Nephron progenitor cell (in vitro differentiated cells): ENCODE data around the gene APOL5.
A peak's percentile ranks its signal among the peaks of the same experiment; 100 is the strongest.
"Not testable (repeated sequence)": the region's sequence is repeated elsewhere in the genome, so short reads cannot be mapped to it uniquely, and the experiment has no call there.

ENCODE experiments used
- DNase-seq: peaks from one replicate; pipeline ENCODE4 v3.0.0; 2021
- H3K27ac Mint-ChIP-seq: 2 replicates; pipeline ENCODE4 v1.8.0; 2021; ENCODE audit warnings: mild to moderate bottlenecking, moderate library complexity, mixed read lengths
- H3K27me3 Mint-ChIP-seq: 2 replicates; pipeline ENCODE4 v1.8.0; 2021; ENCODE audit warnings: mild to moderate bottlenecking, low read depth, mixed read lengths; ENCODE audit not compliant: poor library complexity
- H3K36me3 Mint-ChIP-seq: 2 replicates; pipeline ENCODE4 v1.8.0; 2021; ENCODE audit warnings: low read depth, mixed read lengths
- H3K4me1 Mint-ChIP-seq: 2 replicates; pipeline ENCODE4 v1.8.0; 2021; ENCODE audit warnings: mixed read lengths
- H3K4me3 Mint-ChIP-seq: 2 replicates; pipeline ENCODE4 v1.8.0; 2021; ENCODE audit warnings: mild to moderate bottlenecking, moderate library complexity, mixed read lengths
- H3K9me3 Mint-ChIP-seq: 2 replicates; pipeline ENCODE4 v1.8.0; 2021; ENCODE audit warnings: mild to moderate bottlenecking, moderate library complexity, mixed read lengths
- CTCF ChIP-seq: fragments of 200-600 bp; sonication (generic); IDR thresholded peaks from 2 replicates; pipeline ENCODE4 v1.5.0; 2021; ENCODE audit warnings: antibody characterized with exemption

APOL5 gene

DNA sequence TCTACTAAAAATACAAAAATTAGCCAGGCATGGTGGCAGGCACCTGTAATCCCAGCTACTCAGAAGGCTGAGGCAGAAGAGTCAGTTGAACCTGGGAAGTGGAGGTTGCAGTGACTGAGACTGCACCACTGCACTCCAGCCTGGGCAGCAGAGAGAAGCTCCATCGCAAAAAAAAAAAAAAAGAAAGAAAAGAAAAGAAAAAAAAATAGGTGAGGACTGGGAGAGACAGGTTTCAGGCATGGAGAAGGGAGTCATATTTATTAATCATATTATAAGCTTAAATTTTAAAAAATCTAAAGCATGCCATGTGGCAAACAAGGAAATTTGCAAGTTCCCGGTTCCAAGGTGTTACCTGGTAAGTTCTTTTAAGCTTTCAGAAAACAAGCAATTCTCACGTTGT, at the start of gene APOL5:
Gene APOL5, plus strand, starts transcription at position 301 of the 400 bp plus-strand sequence. Its CDS starts 0 bp downstream, at position 301.
- no peak within 1 kb of the TSS for H3K4me3 Mint-ChIP-seq
- peaks cover 19% of the 10 kb centered on the region for H3K27me3 Mint-ChIP-seq
- H3K4me1 Mint-ChIP-seq = no peaks in the 10 kb centered on the region
- H3K36me3 Mint-ChIP-seq = no peaks in the 10 kb centered on the region
- H3K27ac Mint-ChIP-seq = no peak within 1 kb of the TSS
- no peak for DNase-seq
- peaks cover 31% of the 10 kb centered on the region for H3K9me3 Mint-ChIP-seq
- TF ChIP-seq CTCF = no peak

DNA sequence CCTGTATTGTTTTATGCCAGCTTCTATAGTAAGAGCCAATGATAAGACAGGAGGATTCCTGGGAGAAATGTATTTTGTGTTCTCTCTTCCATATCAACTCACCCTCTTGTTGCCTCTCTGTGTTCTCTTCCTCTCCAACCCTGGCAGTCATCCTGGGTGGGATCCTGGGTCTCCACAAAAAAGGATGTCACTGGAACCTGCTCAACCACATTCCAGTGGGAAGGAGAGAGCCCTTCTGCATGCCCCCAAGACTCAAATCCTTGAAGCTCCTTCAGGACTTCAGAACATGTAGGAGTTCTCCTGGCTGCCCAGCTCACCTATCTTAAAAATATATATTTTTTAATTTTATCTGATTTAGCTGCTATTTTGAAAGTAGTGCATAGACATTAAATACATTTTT, 43.3 kb upstream of the APOL5 start:
- no peak for DNase-seq
- Mint-ChIP-seq H3K9me3 (peaks cover 50% of the 10 kb centered on the region), H3K4me3 (no peak overlapping the region), H3K36me3 (no peaks in the 10 kb centered on the region), H3K27me3 (peaks cover 6% of the 10 kb centered on the region), H3K27ac (no peak overlapping the region), H3K4me1 (peaks cover 12% of the 10 kb centered on the region)
- TF ChIP-seq CTCF = no peak

- not testable (repeated sequence) for DNase-seq
Measured at GRCh38 chr22:35676065-35676464, 41.6 kb upstream of the APOL5 start.

GRCh38 chr22:35677460-35678187, 40.0 kb upstream of the APOL5 start:
- H3K36me3 Mint-ChIP-seq = no peaks in the 10 kb centered on the region
- H3K27me3 Mint-ChIP-seq = peaks cover 6% of the 10 kb centered on the region
- no peak for DNase-seq
- H3K27ac Mint-ChIP-seq = no peak overlapping the region
- H3K9me3 Mint-ChIP-seq = peaks cover 38% of the 10 kb centered on the region
- no peak for TF ChIP-seq CTCF
- H3K4me3 Mint-ChIP-seq = peak overlapping the region; percentile 6
- H3K4me1 Mint-ChIP-seq = peaks cover 12% of the 10 kb centered on the region

More at GRCh38 chr22:35676065-35676464, 41.6 kb upstream of the APOL5 start:
- peak overlapping the region; percentile 2 for H3K27ac Mint-ChIP-seq
- peaks cover 42% of the 10 kb centered on the region for H3K9me3 Mint-ChIP-seq
- not testable (repeated sequence) for H3K27me3 Mint-ChIP-seq, H3K4me3 Mint-ChIP-seq, H3K36me3 Mint-ChIP-seq
- H3K4me1 Mint-ChIP-seq = peaks cover 12% of the 10 kb centered on the region

- Mint-ChIP-seq H3K36me3 (no peaks in the 10 kb centered on the region), H3K27ac (no peak overlapping the region), H3K9me3 (peaks cover 32% of the 10 kb centered on the region), H3K4me3 (no peak overlapping the region), H3K27me3 (peaks cover 9% of the 10 kb centered on the region), H3K4me1 (peaks cover 12% of the 10 kb centered on the region)
- no peak for TF ChIP-seq CTCF
- no peak for DNase-seq
Measured at GRCh38 chr22:35678836-35679235, 38.8 kb upstream of the APOL5 start.

DNA sequence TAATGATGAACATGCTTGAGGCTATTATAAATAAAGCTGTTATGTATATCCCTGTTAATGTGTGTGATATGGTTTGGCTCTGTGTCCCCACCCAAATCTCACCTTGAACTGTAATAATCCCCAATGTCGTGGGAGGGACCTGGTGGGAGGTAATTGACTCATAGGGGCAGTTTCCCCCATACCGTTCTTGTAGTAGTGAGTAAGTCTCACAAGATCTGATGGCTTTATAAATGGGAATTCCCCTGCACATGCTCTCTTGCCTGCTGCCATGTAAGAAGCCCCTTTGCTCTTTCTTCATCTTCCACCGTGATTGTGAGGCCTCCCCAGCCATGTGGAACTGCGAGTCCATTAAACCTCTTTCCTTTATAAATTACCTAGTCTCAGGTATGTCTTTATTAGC, 38.2 kb upstream of the APOL5 start:
- peaks cover 28% of the 10 kb centered on the region for H3K9me3 Mint-ChIP-seq
- not testable (repeated sequence) for H3K36me3 Mint-ChIP-seq, H3K27ac Mint-ChIP-seq, H3K4me3 Mint-ChIP-seq, DNase-seq
- peaks cover 12% of the 10 kb centered on the region for H3K4me1 Mint-ChIP-seq
- H3K27me3 Mint-ChIP-seq = peaks cover 10% of the 10 kb centered on the region

DNA sequence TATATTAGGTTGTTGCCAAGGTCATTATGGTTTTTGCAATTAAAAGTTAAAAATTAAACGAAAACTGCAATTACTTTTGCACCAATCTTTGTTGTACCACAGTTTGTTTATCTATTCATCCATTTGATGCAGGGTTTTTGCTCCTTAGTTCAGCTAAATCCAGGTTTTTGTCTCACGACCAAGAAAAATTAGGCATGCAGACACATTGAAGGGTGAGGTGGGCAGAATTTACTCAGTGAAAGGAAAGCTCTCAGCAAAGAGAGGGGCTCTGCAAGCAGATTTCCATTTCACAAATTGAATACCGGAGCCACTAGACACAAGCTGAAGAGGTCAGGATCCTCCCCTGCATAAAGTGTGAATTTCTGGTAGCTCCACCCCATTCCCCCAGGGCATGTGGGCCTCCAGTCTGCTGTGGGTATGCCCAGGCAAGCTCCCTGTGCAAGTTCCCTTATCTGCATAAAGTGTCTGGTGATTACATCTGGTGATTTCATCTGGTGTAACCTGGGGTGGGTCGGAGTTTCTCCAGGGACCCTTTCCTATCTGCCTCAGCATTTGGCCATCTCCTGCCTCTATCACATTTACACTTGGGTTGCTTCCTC, 36.1 kb upstream of the APOL5 start:
- Mint-ChIP-seq H3K9me3 (peaks cover 19% of the 10 kb centered on the region), H3K27ac (no peak overlapping the region), H3K27me3 (peaks cover 4% of the 10 kb centered on the region), H3K4me1 (peaks cover 26% of the 10 kb centered on the region), H3K36me3 (no peaks in the 10 kb centered on the region), H3K4me3 (no peak overlapping the region)
- DNase-seq = no peak
- no peak for TF ChIP-seq CTCF
